AG04450 (cell line): ENCODE data around the gene PPP1R13B. TPM values are rescaled to one million over a fixed set of nuclear protein-coding genes. Genes with fewer than 3 reads are reported as not detected.

ENCODE experiments used
- CTCF ChIA-PET: fragments of 300-600, 350-600 bp; formaldehyde crosslinking; extraction: SDS; loops from one replicate; lab custom pipeline; 2022; ENCODE audit warnings: antibody characterized with exemption, inconsistent platforms; lab: Charles Lee
- POLR2A ChIA-PET: fragments of 350-600 bp; formaldehyde crosslinking; extraction: SDS; loops from one replicate; lab custom pipeline; 2021; ENCODE audit warnings: antibody characterized with exemption, inconsistent platforms; lab: Yijun Ruan, JAX
- DNase-seq: peaks from one replicate; pipeline ENCODE4 v3.0.0-alpha.2; 2011; ENCODE audit warnings: low read depth, low spot score
- H3K27ac ChIP-seq: one replicate; pipeline ENCODE4 v1.5.1; 2012; ENCODE audit warnings: low read depth, low read length, control low read depth
- H3K27me3 ChIP-seq: one replicate; pipeline ENCODE4 v1.6.0; 2012; ENCODE audit warnings: low read length; ENCODE audit not compliant: control insufficient read depth, insufficient read depth
- H3K4me3 ChIP-seq: 2 replicates; pipeline ENCODE4 v1.5.1; 2011; ENCODE audit warnings: mild to moderate bottlenecking, low read depth, low read length, control low read depth
- H3K9me3 ChIP-seq: 2 replicates; pipeline ENCODE4 v1.5.1; 2012; ENCODE audit warnings: low read length; ENCODE audit not compliant: control insufficient read depth, insufficient read depth
- polyA plus RNA-seq: library from polyadenylated mRNA; depleted of rRNA; stranded (reverse); fragments of >200 nt; gene quantifications from 2 replicates; pipeline ENCODE4 v1.2.3, GENCODE V29; 2011
- TF ChIP-seq, protein P1 (sequence below): IDR thresholded peaks from 2 replicates; pipeline ENCODE4 v1.5.1; 2011; ENCODE audit warnings: low read depth, low read length, control low read depth, inconsistent platforms

PPP1R13B gene
- polyA plus RNA-seq, 1 experiment = 0.62 TPM

DNA sequence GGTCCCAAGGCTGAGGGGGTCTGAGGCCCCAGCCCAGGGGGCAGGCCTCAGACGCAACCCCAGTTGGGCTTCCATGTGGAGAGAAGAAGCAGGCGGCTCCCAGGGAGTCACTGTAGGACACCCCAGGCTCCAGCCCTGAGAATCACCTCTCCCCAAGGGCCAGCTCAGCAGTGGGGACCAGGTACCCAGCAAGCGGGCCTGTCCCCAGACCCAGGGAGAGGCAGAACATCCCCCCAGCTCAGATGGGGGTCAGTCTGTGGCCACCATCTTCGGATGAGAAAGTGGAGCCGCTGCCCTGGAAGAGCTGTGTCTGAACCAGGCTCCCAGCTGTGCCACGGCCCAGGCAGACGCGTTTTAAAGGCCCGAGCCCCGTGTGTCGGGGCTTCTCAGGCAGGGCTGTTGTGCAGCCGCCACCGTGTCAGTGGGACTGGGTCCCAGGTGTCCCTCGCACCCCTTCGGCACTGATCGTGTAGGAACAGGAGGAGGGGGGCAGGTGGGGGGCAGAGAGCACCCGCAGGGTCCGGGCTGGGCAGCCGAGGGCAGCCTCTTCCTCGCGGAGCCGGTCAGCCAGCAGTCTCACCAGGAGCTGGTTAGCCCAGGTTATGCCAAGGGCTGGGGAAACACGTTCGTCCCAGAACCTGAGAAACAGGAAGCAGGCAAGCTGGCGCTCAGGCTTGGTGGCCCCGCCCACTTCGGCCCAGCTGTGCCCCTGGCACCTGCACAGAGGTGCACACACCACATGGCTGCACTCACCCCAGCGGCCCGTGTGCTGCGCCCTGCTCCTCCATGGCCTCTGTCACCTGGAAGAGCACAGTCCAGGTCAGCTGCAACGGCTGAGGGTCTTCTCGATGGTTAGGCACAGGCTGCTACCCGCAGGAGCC is 148.8 kb downstream of the PPP1R13B start:
- Histone ChIP-seq H3K4me3 (no peak overlapping the region), H3K27me3 (no peaks in the 10 kb centered on the region), H3K9me3 (no peaks in the 10 kb centered on the region), H3K27ac (no peak overlapping the region)
- no peak for DNase-seq
- CTCF ChIA-PET = no interaction called here
- TF ChIP-seq, protein P1, sequence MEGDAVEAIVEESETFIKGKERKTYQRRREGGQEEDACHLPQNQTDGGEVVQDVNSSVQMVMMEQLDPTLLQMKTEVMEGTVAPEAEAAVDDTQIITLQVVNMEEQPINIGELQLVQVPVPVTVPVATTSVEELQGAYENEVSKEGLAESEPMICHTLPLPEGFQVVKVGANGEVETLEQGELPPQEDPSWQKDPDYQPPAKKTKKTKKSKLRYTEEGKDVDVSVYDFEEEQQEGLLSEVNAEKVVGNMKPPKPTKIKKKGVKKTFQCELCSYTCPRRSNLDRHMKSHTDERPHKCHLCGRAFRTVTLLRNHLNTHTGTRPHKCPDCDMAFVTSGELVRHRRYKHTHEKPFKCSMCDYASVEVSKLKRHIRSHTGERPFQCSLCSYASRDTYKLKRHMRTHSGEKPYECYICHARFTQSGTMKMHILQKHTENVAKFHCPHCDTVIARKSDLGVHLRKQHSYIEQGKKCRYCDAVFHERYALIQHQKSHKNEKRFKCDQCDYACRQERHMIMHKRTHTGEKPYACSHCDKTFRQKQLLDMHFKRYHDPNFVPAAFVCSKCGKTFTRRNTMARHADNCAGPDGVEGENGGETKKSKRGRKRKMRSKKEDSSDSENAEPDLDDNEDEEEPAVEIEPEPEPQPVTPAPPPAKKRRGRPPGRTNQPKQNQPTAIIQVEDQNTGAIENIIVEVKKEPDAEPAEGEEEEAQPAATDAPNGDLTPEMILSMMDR = no peak
- POLR2A ChIA-PET = no interaction called here

DNA sequence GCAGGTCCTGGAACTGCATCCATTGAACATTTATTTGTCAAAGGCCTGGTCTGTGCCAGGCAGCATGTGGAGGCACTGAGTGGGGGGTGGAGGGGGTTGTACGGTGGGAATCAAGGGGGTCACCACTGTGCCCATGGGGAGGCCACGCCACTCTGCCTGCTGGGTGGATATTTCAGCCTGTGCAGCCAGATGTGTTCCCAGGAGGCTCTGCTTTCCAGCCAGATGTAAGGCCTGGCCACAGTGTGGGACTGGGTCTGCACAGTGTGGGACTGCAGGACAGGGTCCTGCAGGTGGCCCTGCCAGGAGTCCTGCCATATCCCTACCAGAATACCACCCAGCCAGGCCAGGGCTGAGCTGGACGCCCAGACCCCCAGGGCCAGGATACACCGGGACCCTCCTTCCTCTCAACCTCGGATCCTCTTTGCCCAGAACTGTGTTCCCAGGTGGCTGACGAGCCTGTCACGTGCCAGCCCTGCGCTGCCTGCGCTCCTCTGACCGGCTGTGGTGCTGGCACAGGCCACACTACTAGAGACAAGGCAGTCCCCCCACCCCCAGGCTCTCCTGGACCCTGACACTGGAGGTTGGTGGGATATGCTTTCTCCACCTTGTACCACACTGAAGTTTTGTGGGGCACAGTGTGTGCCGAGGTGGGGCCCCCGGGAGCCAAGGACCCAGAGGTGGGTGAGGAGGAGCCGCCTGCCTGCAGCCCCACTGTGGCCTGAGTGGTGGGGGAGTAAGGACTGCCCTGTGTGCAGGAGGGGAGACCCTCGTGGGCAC is 149.6 kb downstream of the PPP1R13B start:
- Histone ChIP-seq H3K27me3 (no peaks in the 10 kb centered on the region), H3K27ac (peak overlapping the region; percentile 39), H3K9me3 (no peaks in the 10 kb centered on the region), H3K4me3 (no peak overlapping the region)
- POLR2A ChIA-PET = no interaction called here
- TF ChIP-seq, protein P1 = no peak
- DNase-seq = no peak
- CTCF ChIA-PET = no interaction called here

DNA sequence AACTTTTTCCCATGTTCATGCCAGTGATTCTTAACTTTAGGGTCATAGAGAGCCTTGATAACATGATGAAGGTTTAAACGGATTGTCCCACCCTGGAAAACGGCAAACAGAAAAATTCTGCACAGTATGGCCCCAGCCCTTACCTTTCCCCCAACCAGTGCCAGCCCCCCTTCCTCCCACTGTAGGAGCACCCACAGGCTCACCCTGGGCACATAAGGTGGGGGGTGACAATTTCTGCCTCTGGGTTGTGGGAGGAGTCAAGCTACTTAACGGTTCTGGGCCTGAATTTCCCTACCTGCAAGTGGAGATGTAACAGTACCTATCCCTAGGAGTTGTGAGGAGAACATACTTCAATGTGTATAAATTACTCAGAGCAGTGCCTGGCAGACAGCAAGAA is 150.2 kb downstream of the PPP1R13B start:
- H3K4me3 ChIP-seq = no peak overlapping the region
- CTCF ChIA-PET = no interaction called here
- TF ChIP-seq, protein P1 = no peak
- H3K9me3 ChIP-seq = no peaks in the 10 kb centered on the region
- H3K27me3 ChIP-seq = no peaks in the 10 kb centered on the region
- no peak for DNase-seq
- no peak overlapping the region for H3K27ac ChIP-seq
- POLR2A ChIA-PET = interaction anchor here (1.1 to 1.5 kb wide), 2 partner anchors 33 to 67 kb away, joined by 6 to 7 read pairs; no protein-coding TSS in a partner anchor

DNA sequence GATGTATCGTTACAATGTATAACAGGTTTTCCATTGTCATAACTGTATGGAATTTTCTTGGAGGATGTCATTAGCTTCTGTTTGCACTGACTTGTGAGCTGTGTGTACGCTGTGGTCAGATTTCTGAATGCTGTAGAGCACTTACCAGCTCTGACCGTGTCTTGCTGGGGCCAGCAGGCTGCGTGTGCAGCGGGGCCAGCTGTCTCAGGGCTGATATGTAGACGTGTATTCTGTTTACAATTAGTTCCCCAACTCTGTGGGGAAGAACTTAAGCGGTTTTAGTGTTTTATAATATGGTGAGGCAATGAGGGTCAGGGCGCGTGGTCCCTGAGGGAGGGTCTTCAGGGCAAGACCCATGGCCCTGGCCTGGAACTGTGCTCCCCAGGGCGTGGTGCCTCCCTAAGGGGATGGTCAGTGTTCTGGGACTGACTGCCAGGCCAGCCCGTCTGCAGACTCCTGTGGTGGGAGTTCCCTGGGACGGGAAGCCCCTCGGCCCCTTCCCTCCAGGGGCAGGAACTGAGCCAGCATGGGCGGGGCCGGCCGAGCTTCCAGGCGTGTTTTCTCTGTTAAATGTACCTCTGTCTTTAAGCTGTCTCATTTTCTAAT is 150.8 kb downstream of the PPP1R13B start:
- Histone ChIP-seq H3K9me3 (no peaks in the 10 kb centered on the region), H3K4me3 (no peak overlapping the region), H3K27me3 (no peaks in the 10 kb centered on the region), H3K27ac (peak overlapping the region; percentile 90)
- POLR2A ChIA-PET = interaction anchor here (0.7 to 1.5 kb wide), 4 partner anchors 19 to 66 kb away, joined by 3 to 7 read pairs (median 4); partner anchors contain the start of genes XRCC3 and ZFYVE21
- DNase-seq = peak; percentile 73
- TF ChIP-seq, protein P1 = no peak
- CTCF ChIA-PET = no interaction called here
